ENCODE measurements around the gene TSNAX.

- TF ChIP-seq CTCF (IDR thresholded peaks at IDR 0.05) (no peak), POLR2A (IDR thresholded peaks at IDR 0.05) (no peak), POLR2AphosphoS5 (IDR thresholded peaks at IDR 0.05) (no peak)
These were observed 6.3 kb downstream of the TSNAX start for GRCh38 chr1:231534703-231535159.
